DMS153 treated with DMSO at 0.1 percent for 48 hours (cell line): ENCODE results near the gene WDR5.

ENCODE experiments used
- DNase-seq: peaks from one replicate; lab custom pipeline; 2025; ENCODE audit not compliant: unreplicated experiment; lab: John Stamatoyannopoulos, UW

Gene WDR5

GRCh38 chr9:134186471-134187109 is 50.7 kb downstream of the WDR5 start:
- DNase-seq: no peak

GRCh38 chr9:134187110-134187531 is 51.2 kb downstream of the WDR5 start:
- no peak for DNase-seq

GRCh38 chr9:134187891-134188385 is 52.1 kb downstream of the WDR5 start:
- DNase-seq: no peak

- DNase-seq: no peak
Observed at GRCh38 chr9:134188386-134189144, 52.7 kb downstream of the WDR5 start.

GRCh38 chr9:134189145-134189469 is 53.2 kb downstream of the WDR5 start:
- no peak for DNase-seq

DNA sequence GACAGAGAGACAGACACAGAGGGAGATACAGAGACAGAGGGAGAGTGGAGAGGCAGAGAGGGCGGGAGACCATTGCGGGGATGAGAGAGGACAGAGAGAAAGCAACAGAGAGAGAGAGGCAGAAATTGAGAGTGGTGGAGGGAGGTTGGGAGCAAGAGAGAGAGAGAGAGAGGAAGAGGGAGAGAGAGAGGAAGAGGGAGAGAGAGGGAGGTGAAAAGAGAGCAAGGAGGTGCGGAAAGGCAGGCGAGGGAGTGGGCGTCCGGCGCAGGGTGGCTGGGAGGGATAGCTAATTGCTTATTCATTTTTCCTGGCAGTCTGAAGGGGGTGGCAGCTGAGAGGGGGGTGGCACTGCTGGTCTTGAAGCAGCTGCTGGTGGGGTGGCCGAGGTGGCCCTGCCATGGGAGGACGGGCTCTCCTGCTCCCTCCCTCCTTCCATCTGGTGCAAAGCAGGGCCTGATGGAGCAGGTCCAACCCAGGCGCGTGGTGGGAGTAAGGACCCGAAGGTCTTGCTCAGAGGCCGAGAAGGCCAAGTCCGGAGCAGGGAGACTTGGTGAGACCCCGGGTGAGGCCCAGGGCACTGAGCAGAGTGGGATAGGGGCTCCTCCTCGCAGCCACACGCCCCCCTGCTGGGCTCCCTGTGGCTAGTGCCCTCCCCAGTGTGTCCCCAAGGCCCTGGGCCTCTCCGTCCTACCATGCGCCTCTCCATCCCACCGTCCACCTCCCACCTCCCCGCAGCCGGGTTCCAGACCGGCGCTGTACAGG is 53.8 kb downstream of the WDR5 start:
- DNase-seq: no peak

- no peak for DNase-seq
Observed at GRCh38 chr9:134190232-134191121, 54.6 kb downstream of the WDR5 start.

DNA sequence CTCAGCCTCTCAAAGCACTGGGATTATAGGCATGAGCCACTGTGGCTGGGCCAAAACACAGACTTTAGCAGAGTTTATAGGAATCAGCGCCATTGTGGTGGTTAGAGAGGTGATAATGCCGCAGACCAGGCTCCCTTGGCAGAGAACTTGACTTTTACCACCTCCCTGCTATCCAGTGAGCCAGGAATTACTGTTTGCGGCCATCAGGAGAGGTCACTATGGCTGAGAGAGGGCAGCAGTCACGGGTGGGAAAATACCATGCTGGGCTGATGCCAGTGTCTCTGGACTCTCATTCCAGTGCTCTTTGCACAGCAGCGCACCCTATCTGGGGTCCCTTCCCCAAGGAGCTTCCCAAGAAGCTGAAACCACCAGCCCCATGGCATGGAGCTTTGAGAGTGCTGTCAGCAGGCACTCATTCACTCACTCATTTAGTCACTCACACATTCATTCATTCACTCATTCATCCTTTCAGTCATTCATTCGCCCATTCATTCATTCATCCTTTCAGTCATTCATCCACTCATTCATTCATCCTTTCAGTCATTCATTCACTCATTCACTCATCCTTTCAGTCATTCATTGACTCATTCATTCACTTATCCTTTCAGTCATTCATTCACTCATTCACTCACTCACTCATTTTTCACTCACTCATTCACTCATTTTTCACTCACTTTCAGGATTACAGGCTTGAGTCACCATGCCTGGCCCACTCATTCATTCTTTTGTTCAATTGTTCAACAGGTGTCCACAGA is 55.8 kb downstream of the WDR5 start:
- DNase-seq: no peak

GRCh38 chr9:134192311-134192950 is 56.5 kb downstream of the WDR5 start:
- DNase-seq: no peak

GRCh38 chr9:134192951-134193731 is 57.3 kb downstream of the WDR5 start:
- DNase-seq: no peak

DNA sequence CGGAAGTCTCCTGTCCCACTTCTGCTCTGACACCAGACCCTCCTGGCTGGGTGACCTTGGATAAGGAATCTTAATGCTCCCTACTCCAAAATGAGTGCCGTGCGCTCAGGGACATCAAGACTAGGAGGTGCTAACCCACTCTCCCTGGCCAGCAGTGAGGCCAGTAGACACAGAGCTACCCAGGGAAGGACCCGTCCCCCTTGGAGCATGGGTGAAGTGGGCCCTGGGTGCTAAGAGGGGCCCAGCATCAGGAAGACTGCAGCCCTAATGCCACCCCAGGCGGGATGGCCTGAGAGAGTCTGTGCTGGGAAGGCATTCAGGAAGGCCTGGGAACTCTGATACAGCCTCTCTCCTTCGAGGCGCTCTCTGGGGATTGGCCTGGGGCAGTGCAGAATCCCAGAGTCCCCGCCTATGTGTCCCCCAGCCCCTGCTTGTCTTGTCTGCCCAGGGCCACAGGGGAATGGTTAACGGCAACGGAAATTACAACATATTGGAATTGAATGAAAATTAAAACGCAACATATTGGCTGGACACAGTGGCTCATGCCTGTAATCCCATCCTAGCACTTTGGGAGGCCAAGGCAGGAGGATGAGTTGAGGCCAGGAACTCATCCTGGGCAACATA is 58.1 kb downstream of the WDR5 start:
- no peak for DNase-seq

DNA sequence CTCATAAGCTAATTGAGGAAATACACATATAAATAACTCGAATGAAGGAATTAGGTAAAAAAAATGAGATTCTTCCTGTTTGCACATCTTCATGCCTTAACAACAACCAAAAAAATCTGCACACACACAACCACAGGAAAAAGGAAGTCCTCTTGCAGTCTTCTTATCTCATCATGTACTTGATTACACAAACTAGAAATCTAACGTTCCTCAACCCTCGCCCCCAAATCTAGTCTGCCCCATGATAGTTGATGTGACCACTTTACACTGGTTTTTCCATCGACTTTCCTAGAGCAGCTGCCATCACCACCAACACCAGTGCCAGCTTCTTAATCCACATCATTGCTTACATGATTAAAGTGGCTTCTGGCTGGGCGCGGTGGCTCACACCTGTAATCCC is 59.7 kb downstream of the WDR5 start:
- no peak for DNase-seq

DNA sequence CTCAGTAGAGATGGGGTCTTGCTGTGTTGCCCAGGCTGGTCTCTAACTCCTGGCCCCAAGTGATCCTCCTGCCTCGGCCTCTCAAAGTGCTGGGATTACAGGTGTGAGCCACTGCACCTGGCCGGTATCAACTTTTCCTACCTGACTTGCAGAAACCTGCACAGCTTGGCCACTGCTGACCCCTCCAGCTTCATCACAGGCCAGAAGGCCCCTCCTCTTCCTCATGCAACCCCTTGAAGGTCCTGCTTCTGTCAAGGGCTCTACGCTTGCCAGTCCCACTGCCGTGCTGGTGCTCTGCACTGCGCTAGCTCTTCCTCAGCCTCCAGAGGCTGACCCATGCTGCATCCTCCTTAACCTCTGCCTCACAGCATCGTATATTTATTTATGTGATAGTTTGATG is 61.0 kb downstream of the WDR5 start:
- DNase-seq: no peak

- DNase-seq: no peak
Observed at GRCh38 chr9:134198791-134199190, 62.9 kb downstream of the WDR5 start.

- DNase-seq: no peak
Observed at GRCh38 chr9:134200730-134201129, 64.8 kb downstream of the WDR5 start.

GRCh38 chr9:134203224-134203623 is 67.3 kb downstream of the WDR5 start:
- DNase-seq: no peak

DNA sequence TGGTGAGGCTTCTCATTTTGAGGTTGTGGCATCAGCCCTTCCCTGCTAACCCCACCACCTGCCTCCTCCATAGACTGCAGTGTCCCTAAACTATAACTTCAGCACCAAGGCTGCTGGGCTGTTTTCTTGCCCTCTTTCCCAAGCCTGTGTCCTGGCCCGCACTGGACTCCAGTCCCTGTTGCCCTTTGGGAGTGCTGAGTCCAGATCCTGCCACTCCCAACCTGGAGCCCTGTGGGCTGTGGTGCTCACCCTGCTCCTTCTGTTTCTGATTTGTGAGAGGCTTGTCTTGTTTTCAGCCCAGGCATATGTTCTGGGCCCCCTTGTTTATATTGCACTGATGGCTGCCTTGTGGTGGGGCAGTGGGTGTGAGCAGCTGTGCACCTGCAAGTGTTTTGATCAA is 68.2 kb downstream of the WDR5 start:
- no peak for DNase-seq

GRCh38 chr9:134204991-134205578 is 69.2 kb downstream of the WDR5 start:
- no peak for DNase-seq
